K562 (cell line): ENCODE data around the gene NAP1L1. TPM values are rescaled to one million over a fixed set of nuclear protein-coding genes. Genes with fewer than 3 reads are reported as not detected.

Experiments used
- EHMT2 ChIP-seq: fragments of 450-650 bp; IDR thresholded peaks from 2 replicates; pipeline ENCODE4 v1.6.1; 2018; ENCODE audit warnings: antibody characterized with exemption
- ESRRB ChIP-seq: fragments of 250-450 bp; sonication (Bioruptor Pico); IDR thresholded peaks from 2 replicates; pipeline ENCODE4 v1.5.0; 2020; ENCODE audit warnings: mild to moderate bottlenecking, moderate library complexity, borderline replicate concordance
- HNRNPLL ChIP-seq: fragments of 200-400 bp; formaldehyde crosslinking; IDR thresholded peaks from 2 replicates; pipeline ENCODE4 v1.6.1; 2017; ENCODE audit warnings: low read length, low read depth, mild to moderate bottlenecking; ENCODE audit not compliant: poor library complexity, severe bottlenecking
- HNRNPUL1 ChIP-seq: fragments of 200-400 bp; formaldehyde crosslinking; IDR thresholded peaks from 2 replicates; pipeline ENCODE4 v1.6.1; 2017; ENCODE audit warnings: low read length
- SMARCE1 ChIP-seq: fragments of 450-650 bp; IDR thresholded peaks from 2 replicates; pipeline ENCODE4 v1.7.1; 2016; ENCODE audit warnings: mild to moderate bottlenecking
- SNIP1 ChIP-seq: fragments of 450-650 bp; IDR thresholded peaks from 2 replicates; pipeline ENCODE4 v1.7.1; 2017; ENCODE audit warnings: low read depth, mild to moderate bottlenecking
- THRAP3 ChIP-seq: fragments of 450-650 bp; IDR thresholded peaks from 2 replicates; pipeline ENCODE4 v1.6.1; 2016; ENCODE audit warnings: mild to moderate bottlenecking, inconsistent platforms, borderline replicate concordance
- USF1 ChIP-seq: sonication (generic); formaldehyde crosslinking; IDR thresholded peaks from 2 replicates; pipeline ENCODE4 v1.9.0; 2022; ENCODE audit warnings: mild to moderate bottlenecking, missing genetic modification reagents
- ZFP36 ChIP-seq: fragments of 150-350 bp; IDR thresholded peaks from 2 replicates; pipeline ENCODE4 v1.6.1; 2018; ENCODE audit warnings: low read length, low read depth; ENCODE audit not compliant: partially characterized antibody
- ZNF239 ChIP-seq: fragments of 250-450 bp; sonication (Bioruptor Pico); IDR thresholded peaks from 2 replicates; pipeline ENCODE4 v1.4.0; 2020; ENCODE audit warnings: mild to moderate bottlenecking
- ZSCAN29 ChIP-seq: fragments of 450-650 bp; IDR thresholded peaks from 2 replicates; pipeline ENCODE4 v1.6.1; 2017
- polyA plus RNA-seq, 8 experiments: library from polyadenylated mRNA; depleted of rRNA in 4 of 8; stranded (reverse) in 5 of 8; unstranded in 3 of 8; fragments of >200 nt; fragmentation: Nextera tagmentation in 2 of 8; fragmentation: Illumina TruSeq in 1 of 8; extraction: Ambion mirVana in 2 of 8; extraction: Trizol in 1 of 8; gene quantifications; 2 replicates each; pipeline versions ENCODE4 v1.2.1 to v1.2.3, GENCODE V29; 2011 to 2014; ENCODE audit warnings: inconsistent platforms in 1 of 8, missing spikeins in 1 of 8
- total RNA-seq, 7 experiments: library from RNA; depleted of rRNA in 6 of 7; stranded (reverse); fragments of >200 nt in 6 of 7; fragmentation: Illumina TruSeq in 2 of 7; extraction: Trizol in 2 of 7; gene quantifications; 2 replicates each; pipeline versions ENCODE4 v1.2.1 to v1.2.3, GENCODE V29; 2011 to 2021; ENCODE audit warnings: low replicate concordance in 1 of 7
- TF ChIP-seq, protein P1 (sequence below): conservative IDR thresholded peaks from 2 replicates; pipeline ENCODE4 v1.6.1; 2011; ENCODE audit warnings: low read depth, mild to moderate bottlenecking, low read length; ENCODE audit not compliant: control insufficient read depth
- TF ChIP-seq, protein P2 (sequence below): fragments of 450-650 bp; IDR thresholded peaks from 2 replicates; pipeline ENCODE4 v1.6.1; 2016; ENCODE audit warnings: mild to moderate bottlenecking, moderate library complexity

NAP1L1 gene
- total and polyA plus RNA-seq, 9 of the 15 experiments (the other 6 are each of a cell fraction or from before 2014, with no cell fraction given): 287 to 747 (median 450) TPM

- TF ChIP-seq USF1 (CRISPR knock-in tag) (no peak), SMARCE1 (0 out of 2 replicates have a peak, but pooled peaks have one; percentile 41), ZNF239 (CRISPR knock-in tag) (no peak), EHMT2 (no peak), ZFP36 (no peak), HNRNPLL (no peak), ESRRB (CRISPR knock-in tag) (no peak), SNIP1 (no peak), ZSCAN29 (no peak), HNRNPUL1 (no peak), THRAP3 (no peak)
- TF ChIP-seq, protein P1, sequence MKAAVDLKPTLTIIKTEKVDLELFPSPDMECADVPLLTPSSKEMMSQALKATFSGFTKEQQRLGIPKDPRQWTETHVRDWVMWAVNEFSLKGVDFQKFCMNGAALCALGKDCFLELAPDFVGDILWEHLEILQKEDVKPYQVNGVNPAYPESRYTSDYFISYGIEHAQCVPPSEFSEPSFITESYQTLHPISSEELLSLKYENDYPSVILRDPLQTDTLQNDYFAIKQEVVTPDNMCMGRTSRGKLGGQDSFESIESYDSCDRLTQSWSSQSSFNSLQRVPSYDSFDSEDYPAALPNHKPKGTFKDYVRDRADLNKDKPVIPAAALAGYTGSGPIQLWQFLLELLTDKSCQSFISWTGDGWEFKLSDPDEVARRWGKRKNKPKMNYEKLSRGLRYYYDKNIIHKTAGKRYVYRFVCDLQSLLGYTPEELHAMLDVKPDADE: no peak
- TF ChIP-seq, protein P2, sequence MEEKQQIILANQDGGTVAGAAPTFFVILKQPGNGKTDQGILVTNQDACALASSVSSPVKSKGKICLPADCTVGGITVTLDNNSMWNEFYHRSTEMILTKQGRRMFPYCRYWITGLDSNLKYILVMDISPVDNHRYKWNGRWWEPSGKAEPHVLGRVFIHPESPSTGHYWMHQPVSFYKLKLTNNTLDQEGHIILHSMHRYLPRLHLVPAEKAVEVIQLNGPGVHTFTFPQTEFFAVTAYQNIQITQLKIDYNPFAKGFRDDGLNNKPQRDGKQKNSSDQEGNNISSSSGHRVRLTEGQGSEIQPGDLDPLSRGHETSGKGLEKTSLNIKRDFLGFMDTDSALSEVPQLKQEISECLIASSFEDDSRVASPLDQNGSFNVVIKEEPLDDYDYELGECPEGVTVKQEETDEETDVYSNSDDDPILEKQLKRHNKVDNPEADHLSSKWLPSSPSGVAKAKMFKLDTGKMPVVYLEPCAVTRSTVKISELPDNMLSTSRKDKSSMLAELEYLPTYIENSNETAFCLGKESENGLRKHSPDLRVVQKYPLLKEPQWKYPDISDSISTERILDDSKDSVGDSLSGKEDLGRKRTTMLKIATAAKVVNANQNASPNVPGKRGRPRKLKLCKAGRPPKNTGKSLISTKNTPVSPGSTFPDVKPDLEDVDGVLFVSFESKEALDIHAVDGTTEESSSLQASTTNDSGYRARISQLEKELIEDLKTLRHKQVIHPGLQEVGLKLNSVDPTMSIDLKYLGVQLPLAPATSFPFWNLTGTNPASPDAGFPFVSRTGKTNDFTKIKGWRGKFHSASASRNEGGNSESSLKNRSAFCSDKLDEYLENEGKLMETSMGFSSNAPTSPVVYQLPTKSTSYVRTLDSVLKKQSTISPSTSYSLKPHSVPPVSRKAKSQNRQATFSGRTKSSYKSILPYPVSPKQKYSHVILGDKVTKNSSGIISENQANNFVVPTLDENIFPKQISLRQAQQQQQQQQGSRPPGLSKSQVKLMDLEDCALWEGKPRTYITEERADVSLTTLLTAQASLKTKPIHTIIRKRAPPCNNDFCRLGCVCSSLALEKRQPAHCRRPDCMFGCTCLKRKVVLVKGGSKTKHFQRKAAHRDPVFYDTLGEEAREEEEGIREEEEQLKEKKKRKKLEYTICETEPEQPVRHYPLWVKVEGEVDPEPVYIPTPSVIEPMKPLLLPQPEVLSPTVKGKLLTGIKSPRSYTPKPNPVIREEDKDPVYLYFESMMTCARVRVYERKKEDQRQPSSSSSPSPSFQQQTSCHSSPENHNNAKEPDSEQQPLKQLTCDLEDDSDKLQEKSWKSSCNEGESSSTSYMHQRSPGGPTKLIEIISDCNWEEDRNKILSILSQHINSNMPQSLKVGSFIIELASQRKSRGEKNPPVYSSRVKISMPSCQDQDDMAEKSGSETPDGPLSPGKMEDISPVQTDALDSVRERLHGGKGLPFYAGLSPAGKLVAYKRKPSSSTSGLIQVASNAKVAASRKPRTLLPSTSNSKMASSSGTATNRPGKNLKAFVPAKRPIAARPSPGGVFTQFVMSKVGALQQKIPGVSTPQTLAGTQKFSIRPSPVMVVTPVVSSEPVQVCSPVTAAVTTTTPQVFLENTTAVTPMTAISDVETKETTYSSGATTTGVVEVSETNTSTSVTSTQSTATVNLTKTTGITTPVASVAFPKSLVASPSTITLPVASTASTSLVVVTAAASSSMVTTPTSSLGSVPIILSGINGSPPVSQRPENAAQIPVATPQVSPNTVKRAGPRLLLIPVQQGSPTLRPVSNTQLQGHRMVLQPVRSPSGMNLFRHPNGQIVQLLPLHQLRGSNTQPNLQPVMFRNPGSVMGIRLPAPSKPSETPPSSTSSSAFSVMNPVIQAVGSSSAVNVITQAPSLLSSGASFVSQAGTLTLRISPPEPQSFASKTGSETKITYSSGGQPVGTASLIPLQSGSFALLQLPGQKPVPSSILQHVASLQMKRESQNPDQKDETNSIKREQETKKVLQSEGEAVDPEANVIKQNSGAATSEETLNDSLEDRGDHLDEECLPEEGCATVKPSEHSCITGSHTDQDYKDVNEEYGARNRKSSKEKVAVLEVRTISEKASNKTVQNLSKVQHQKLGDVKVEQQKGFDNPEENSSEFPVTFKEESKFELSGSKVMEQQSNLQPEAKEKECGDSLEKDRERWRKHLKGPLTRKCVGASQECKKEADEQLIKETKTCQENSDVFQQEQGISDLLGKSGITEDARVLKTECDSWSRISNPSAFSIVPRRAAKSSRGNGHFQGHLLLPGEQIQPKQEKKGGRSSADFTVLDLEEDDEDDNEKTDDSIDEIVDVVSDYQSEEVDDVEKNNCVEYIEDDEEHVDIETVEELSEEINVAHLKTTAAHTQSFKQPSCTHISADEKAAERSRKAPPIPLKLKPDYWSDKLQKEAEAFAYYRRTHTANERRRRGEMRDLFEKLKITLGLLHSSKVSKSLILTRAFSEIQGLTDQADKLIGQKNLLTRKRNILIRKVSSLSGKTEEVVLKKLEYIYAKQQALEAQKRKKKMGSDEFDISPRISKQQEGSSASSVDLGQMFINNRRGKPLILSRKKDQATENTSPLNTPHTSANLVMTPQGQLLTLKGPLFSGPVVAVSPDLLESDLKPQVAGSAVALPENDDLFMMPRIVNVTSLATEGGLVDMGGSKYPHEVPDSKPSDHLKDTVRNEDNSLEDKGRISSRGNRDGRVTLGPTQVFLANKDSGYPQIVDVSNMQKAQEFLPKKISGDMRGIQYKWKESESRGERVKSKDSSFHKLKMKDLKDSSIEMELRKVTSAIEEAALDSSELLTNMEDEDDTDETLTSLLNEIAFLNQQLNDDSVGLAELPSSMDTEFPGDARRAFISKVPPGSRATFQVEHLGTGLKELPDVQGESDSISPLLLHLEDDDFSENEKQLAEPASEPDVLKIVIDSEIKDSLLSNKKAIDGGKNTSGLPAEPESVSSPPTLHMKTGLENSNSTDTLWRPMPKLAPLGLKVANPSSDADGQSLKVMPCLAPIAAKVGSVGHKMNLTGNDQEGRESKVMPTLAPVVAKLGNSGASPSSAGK: no peak
Observed at GRCh38 chr12:76033081-76034011, 51.1 kb downstream of the NAP1L1 start (continued).
